CD14-positive monocyte (primary cell): Measurements from ENCODE around the gene C1QL1. TPM values are rescaled to one million over a fixed set of nuclear protein-coding genes. Genes with fewer than 3 reads are reported as not detected.

Source experiments
- DNase-seq, 3 donors: peaks; one replicate each; pipeline ENCODE4 v3.0.0-alpha.2; 2011 to 2022
- H2AFZ ChIP-seq: 2 replicates; pipeline ENCODE4 v1.6.0; 2012; ENCODE audit warnings: mild to moderate bottlenecking, low read depth, low read length, inconsistent platforms; ENCODE audit not compliant: insufficient read depth, poor library complexity, severe bottlenecking
- H3K27ac ChIP-seq, 2 donors: 1 replicate in 1 of 2; 2 replicates in 1 of 2; pipeline ENCODE4 v1.5.1; 2012 to 2013; ENCODE audit warnings: low read length in 2 of 2, control low read depth in 1 of 2, inconsistent platforms in 1 of 2, low read depth in 1 of 2, mild to moderate bottlenecking in 1 of 2
- H3K27me3 ChIP-seq, 2 donors: one replicate each; pipeline versions ENCODE4 v1.6.0 to v1.6.1; 2011 to 2013; ENCODE audit warnings: low read length in 2 of 2; ENCODE audit not compliant: control insufficient read depth in 2 of 2, insufficient read depth in 2 of 2
- H3K36me3 ChIP-seq, 2 donors: replicated peaks in 1 of 2; 1 replicate in 1 of 2; 2 replicates in 1 of 2; pipeline versions ENCODE4 v1.5.1 to v1.6.1; 2012 to 2013; ENCODE audit warnings: low read length in 2 of 2, control low read depth in 1 of 2, inconsistent platforms in 1 of 2, mild to moderate bottlenecking in 1 of 2; ENCODE audit not compliant: insufficient read depth in 2 of 2, control insufficient read depth in 1 of 2
- H3K4me1 ChIP-seq, 2 donors: 1 replicate in 1 of 2; 2 replicates in 1 of 2; pipeline versions ENCODE4 v1.5.1 to v1.6.1; 2012 to 2013; ENCODE audit warnings: low read length in 2 of 2, control low read depth in 1 of 2, inconsistent platforms in 1 of 2, mild to moderate bottlenecking in 1 of 2, moderate library complexity in 1 of 2; ENCODE audit not compliant: insufficient read depth in 2 of 2, control insufficient read depth in 1 of 2
- H3K4me2 ChIP-seq: replicated peaks from 2 replicates; pipeline ENCODE3; 2012; ENCODE audit warnings: low read length, moderate library complexity, mild to moderate bottlenecking; ENCODE audit not compliant: poor library complexity, severe bottlenecking; ENCODE audit errors: extremely low read depth
- H3K4me3 ChIP-seq, 3 experiments: fragments of 200-600 bp in 1 of 3; sonication (generic) in 1 of 3; replicated peaks in 1 of 3; 1 replicate in 2 of 3; 2 replicates in 1 of 3; pipeline ENCODE4 v1.5.1; 2011 to 2013; ENCODE audit warnings: low read length in 3 of 3, mild to moderate bottlenecking in 3 of 3, control low read depth in 2 of 3, low read depth in 2 of 3, inconsistent platforms in 1 of 3, moderate library complexity in 1 of 3
- H3K79me2 ChIP-seq: 2 replicates; pipeline ENCODE4 v1.6.0; 2012; ENCODE audit warnings: mild to moderate bottlenecking, control low read depth, inconsistent platforms, low read length, moderate library complexity; ENCODE audit not compliant: insufficient read depth
- H3K9ac ChIP-seq: 2 replicates; pipeline ENCODE4 v1.6.0; 2017; ENCODE audit warnings: low read length, mild to moderate bottlenecking; ENCODE audit not compliant: insufficient read depth, poor library complexity, severe bottlenecking
- H3K9me3 ChIP-seq, 2 donors: replicated peaks in 1 of 2; 1 replicate in 1 of 2; 2 replicates in 1 of 2; pipeline versions ENCODE4 v1.5.1 to v1.6.1; 2012 to 2013; ENCODE audit warnings: low read length in 2 of 2, control low read depth in 1 of 2; ENCODE audit not compliant: control insufficient read depth in 1 of 2, insufficient read depth in 1 of 2
- H4K20me1 ChIP-seq: 2 replicates; pipeline ENCODE4 v1.6.0; 2012; ENCODE audit warnings: mild to moderate bottlenecking, low read length, control low read depth, moderate library complexity; ENCODE audit not compliant: insufficient read depth
- H3K27ac Mint-ChIP-seq, 7 donors: one replicate each; pipeline ENCODE4 v1.8.0; 2020; ENCODE audit warnings: mild to moderate bottlenecking in 7 of 7, mixed read lengths in 7 of 7, moderate library complexity in 6 of 7, inconsistent platforms in 2 of 7
- H3K27me3 Mint-ChIP-seq, 3 donors: one replicate each; pipeline ENCODE4 v1.8.0; 2021 to 2022; ENCODE audit warnings: low read depth in 3 of 3, mild to moderate bottlenecking in 3 of 3, mixed read lengths in 3 of 3, moderate library complexity in 3 of 3, inconsistent platforms in 1 of 3
- H3K36me3 Mint-ChIP-seq, 2 donors: one replicate each; pipeline ENCODE4 v1.8.0; 2020; ENCODE audit warnings: mixed read lengths in 2 of 2, inconsistent platforms in 1 of 2, mild to moderate bottlenecking in 1 of 2
- H3K4me1 Mint-ChIP-seq: one replicate; pipeline ENCODE4 v1.8.0; 2020; ENCODE audit warnings: mild to moderate bottlenecking, mixed read lengths
- H3K4me3 Mint-ChIP-seq, 2 donors: one replicate each; pipeline ENCODE4 v1.8.0; 2020; ENCODE audit warnings: mild to moderate bottlenecking in 2 of 2, mixed read lengths in 2 of 2, moderate library complexity in 1 of 2
- H3K9me3 Mint-ChIP-seq, 7 donors: one replicate each; pipeline ENCODE4 v1.8.0; 2020 to 2022; ENCODE audit warnings: mixed read lengths in 7 of 7, mild to moderate bottlenecking in 6 of 7, moderate library complexity in 6 of 7, inconsistent platforms in 2 of 7
- WGBS: methylation state at CpG from one replicate; pipeline ENCODE4 v1.1.5; 2013; ENCODE audit warnings: missing lambda C conversion rate; ENCODE audit not compliant: insufficient coverage; 5-methylcytosine and 5-hydroxymethylcytosine counted together
- intact Hi-C, 2 donors: fragments of 100-400 bp; cut with micrococcal nuclease; formaldehyde crosslinking; loops; one replicate each; pipeline versions ENCODE4 v1.15.0 to v1.15.1; 2023
- polyA plus RNA-seq, 3 donors: library from polyadenylated mRNA; depleted of rRNA in 1 of 3; unstranded in 2 of 3; stranded (reverse) in 1 of 3; fragments of 300-500 nt in 2 of 3; fragments of >200 nt in 1 of 3; fragmentation: Illumina TruSeq in 2 of 3; gene quantifications; 1 replicate in 2 of 3; 2 replicates in 1 of 3; pipeline ENCODE4 v1.2.3, GENCODE V29; 2012 to 2021
- TF ChIP-seq, protein P1 (sequence below): fragments of 200-600 bp; IDR thresholded peaks from one replicate; pipeline ENCODE4 v1.8.0; 2022; ENCODE audit warnings: antibody characterized with exemption, mild to moderate bottlenecking

The C1QL1 gene
- polyA plus RNA-seq, 3 donors = not detected

DNA sequence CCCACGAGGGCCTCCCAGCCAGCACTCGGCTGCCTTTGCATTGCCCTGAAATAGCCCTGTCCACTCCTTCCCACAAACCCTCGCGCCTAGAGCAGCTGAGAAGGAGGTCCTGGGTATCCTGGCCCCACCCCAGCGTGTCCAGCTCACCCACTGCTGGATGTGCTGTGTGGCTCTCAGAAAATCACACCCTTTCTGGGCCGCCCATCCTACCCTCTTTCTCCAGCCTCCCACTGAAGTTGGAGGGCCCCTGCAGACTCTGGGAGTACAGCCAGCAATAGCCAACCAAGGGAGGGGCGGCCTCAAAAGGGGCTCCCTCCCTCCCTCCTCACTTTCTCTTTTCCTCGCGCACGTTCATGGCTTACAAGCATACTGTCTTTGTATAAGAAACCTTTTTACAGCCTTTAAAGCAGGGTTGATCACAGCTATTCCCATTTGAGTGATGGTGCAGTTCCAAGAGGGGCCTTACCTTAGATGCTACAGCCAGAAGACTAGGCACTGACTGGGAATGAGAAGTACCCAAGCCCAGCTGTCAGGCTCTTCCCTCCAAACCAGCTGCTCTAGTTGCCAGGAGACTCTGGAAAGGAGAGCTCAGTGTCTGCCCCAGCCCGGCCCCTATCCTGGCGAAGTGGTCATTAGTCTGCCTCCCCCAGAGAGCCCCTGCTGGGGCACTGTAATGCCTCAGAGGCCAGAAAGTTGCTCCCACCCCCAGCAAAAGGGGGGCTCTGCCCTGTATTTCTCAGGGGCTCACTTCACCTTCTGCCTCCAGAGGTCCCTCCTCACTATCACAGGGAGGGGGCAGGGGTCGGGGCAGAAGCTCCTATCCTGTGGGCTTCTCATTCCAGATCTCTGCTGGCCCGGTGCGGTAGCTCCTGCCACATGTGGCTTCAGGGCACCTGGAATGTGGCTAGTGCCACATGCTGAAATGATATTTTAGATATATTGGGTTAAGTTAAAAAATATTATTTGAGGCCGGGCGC lies 45.2 kb upstream of the C1QL1 start:
- H3K27ac ChIP-seq = no peak overlapping the region
- H3K27me3 ChIP-seq = peaks cover 6 to 9% of the 10 kb centered on the region in 2 donors
- H3K9ac ChIP-seq = no peak overlapping the region
- intact Hi-C loops = no loop called here
- H3K4me3 Mint-ChIP-seq = no peak overlapping the region
- H2AFZ ChIP-seq = no peak overlapping the region
- H4K20me1 ChIP-seq = no peaks in the 10 kb centered on the region
- no peaks in the 10 kb centered on the region for H3K79me2 ChIP-seq
- no peaks in the 10 kb centered on the region for H3K9me3 ChIP-seq
- H3K4me1 Mint-ChIP-seq = peaks cover 6% of the 10 kb centered on the region
- peaks cover 9 to 23% (median 9%) of the 10 kb centered on the region in 3 donors for H3K27me3 Mint-ChIP-seq
- H3K9me3 Mint-ChIP-seq = peaks cover 0 to 5% (median 0%) of the 10 kb centered on the region in 7 donors
- peaks cover 0 to 2% of the 10 kb centered on the region in 2 donors for H3K36me3 Mint-ChIP-seq
- H3K36me3 ChIP-seq = no peaks in the 10 kb centered on the region
- no peak overlapping the region for H3K27ac Mint-ChIP-seq
- no peaks in the 10 kb centered on the region for H3K4me1 ChIP-seq
- H3K4me3 ChIP-seq = no peak overlapping the region
- WGBS = 82% methylated on average over 9 of the region's 17 CpGs
- H3K4me2 ChIP-seq = no peak overlapping the region
- TF ChIP-seq, protein P1, sequence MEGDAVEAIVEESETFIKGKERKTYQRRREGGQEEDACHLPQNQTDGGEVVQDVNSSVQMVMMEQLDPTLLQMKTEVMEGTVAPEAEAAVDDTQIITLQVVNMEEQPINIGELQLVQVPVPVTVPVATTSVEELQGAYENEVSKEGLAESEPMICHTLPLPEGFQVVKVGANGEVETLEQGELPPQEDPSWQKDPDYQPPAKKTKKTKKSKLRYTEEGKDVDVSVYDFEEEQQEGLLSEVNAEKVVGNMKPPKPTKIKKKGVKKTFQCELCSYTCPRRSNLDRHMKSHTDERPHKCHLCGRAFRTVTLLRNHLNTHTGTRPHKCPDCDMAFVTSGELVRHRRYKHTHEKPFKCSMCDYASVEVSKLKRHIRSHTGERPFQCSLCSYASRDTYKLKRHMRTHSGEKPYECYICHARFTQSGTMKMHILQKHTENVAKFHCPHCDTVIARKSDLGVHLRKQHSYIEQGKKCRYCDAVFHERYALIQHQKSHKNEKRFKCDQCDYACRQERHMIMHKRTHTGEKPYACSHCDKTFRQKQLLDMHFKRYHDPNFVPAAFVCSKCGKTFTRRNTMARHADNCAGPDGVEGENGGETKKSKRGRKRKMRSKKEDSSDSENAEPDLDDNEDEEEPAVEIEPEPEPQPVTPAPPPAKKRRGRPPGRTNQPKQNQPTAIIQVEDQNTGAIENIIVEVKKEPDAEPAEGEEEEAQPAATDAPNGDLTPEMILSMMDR = no peak
- DNase-seq = no peak

DNA sequence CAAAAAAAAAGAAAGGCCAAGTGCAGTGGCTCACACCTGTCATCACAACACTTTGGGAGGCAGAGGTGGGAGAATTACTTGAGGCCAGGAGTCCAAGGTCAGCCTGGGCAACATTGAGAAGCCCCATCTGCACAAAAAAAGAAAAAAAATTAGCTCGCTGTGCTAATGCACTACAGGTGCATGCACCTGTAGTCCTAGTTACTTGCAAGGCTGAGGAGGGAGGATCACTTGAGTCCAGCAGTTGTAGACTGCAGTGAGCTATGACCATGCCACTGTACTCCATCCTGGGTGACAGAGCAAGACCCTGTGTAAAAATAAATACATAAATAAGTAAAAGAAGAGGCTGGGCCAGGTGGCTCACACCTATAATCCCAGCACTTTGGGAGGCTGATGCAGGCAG lies 43.7 kb upstream of the C1QL1 start:
- Histone ChIP-seq H2AFZ (no peak overlapping the region), H3K27ac (no peak overlapping the region), H3K4me1 (no peaks in the 10 kb centered on the region), H3K4me3 (no peak overlapping the region), H3K27me3 (no peaks in the 10 kb centered on the region), H3K9me3 (no peaks in the 10 kb centered on the region), H4K20me1 (no peaks in the 10 kb centered on the region), H3K79me2 (no peaks in the 10 kb centered on the region), H3K36me3 (no peaks in the 10 kb centered on the region), H3K4me2 (no peak overlapping the region), H3K9ac (no peak overlapping the region)
- 60% methylated on average over 1 of the region's 1 CpG for WGBS
- H3K4me3 Mint-ChIP-seq = no peak overlapping the region
- TF ChIP-seq, protein P1 = no peak
- H3K27me3 Mint-ChIP-seq = peaks cover 9 to 25% (median 12%) of the 10 kb centered on the region in 3 donors
- H3K9me3 Mint-ChIP-seq = no peaks in the 10 kb centered on the region
- no peaks in the 10 kb centered on the region for H3K36me3 Mint-ChIP-seq
- H3K4me1 Mint-ChIP-seq = peaks cover 6% of the 10 kb centered on the region
- no peak for DNase-seq
- intact Hi-C loops = no loop called here
- no peak overlapping the region for H3K27ac Mint-ChIP-seq
